HG03575 (cell line): ENCODE results near the gene DNMT3A.
A peak's percentile ranks its signal among the peaks of the same experiment; 100 is the strongest.

ENCODE experiments used
- ATAC-seq: cut with Tn5 transposase; IDR thresholded peaks from one replicate; pipeline ENCODE4 v1.9.1; 2021; ENCODE audit not compliant: unreplicated experiment, insufficient number of reproducible peaks, low FRiP score; ENCODE audit errors: extremely low read depth

DNMT3A gene

DNA sequence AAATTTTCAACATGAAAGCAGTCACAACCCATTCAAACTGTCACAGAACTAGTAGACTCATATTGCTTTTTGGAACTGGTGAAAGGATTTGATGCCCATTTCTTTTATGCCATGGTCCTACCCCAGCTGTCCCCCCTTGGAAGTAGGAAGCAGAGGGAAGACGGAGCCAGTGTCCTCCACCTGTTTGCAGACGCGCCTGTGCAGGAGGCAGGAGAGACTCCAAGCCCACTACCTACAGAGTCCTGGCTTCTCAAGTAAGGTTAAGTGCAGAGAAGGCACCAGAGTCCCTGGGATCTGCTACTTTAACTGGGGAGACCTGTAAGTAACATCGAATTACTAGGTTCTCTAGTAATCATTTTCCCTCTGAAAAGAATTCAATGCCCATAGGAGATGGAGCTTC is 32.7 kb upstream of the DNMT3A start:
- ATAC-seq: no peak

DNA sequence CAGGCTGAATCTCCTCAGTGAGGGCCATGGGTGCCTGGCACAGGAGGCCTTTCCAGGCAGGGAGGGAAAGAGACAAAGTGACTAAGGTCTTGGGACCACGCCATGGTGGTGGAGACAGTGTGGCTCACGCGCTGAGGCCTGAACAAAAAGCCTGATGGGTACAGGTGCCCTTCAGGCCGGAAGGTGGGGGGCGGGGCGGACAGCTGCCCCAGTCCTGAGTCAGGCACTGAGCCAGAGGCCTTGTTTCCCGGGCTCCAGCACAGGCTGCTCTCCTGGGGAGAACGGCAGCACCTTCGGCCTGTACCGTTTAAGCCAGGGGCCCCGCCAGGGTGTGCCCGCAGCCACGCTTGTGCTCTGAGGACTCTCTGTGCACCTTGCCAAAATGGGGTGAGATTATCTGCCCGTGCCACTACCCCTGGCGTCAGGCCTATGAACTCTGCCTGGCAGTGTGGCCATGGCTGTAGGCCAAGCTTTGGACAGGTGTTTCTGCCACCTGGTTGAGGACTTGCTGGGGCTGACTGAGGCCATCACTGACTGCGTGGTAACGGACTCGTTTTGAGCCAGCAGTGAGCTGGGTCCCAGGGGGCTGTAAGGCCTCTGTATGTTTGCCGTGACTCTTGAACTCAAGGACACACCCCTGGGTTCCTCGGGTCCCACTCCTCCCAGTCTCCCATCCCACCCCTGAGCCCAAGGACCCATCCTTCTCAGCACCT is 31.7 kb upstream of the DNMT3A start:
- ATAC-seq: no peak

GRCh38 chr2:25372405-25373268 is 30.9 kb upstream of the DNMT3A start:
- no peak for ATAC-seq

GRCh38 chr2:25371253-25372241 is 29.8 kb upstream of the DNMT3A start:
- no peak for ATAC-seq

GRCh38 chr2:25369876-25370275 is 28.2 kb upstream of the DNMT3A start:
- ATAC-seq: no peak

DNA sequence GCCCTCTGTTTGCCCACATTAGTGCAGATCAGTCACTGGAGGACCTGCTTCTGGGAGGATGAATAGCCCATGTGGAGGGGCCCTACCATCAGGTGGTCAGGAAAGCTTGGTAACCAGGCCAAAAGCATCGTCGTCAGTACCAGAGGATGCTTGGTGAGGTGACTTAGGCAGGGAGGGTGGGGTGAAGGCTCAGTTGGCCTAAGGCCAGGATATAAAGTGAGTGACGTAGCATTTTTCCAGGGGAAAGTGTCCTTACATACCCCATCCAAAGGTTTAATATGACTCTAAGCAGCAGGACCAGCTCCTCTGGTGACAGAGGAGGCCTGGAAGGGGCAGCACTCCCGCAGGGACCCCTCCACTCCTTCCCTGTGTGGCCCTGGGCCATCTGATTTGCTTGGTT is 27.7 kb upstream of the DNMT3A start:
- ATAC-seq: no peak

DNA sequence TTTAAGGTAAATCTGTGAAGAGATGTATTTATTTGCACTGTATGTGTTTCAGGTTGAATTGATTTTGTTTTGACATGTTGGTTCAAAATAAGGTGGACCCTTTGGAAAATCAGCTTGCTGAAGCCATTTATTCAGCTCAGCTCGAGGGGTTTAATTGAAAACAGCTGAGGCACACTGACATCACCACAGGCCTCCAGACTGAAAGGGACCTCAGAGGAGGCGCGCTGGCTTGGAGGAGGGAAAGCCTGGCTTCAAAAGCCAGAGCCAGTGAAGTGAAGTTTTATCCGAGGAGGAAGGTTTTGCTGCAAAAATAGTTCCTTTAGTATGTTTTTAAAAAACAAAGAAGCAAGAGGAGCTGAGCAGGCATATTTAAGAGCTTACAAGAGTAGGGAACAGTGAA is 26.9 kb upstream of the DNMT3A start:
- ATAC-seq: no peak

- ATAC-seq: no peak
These were observed 25.6 kb upstream of the DNMT3A start for GRCh38 chr2:25367296-25367695.

- no peak for ATAC-seq
These were observed 24.9 kb upstream of the DNMT3A start for GRCh38 chr2:25366629-25367028.

DNA sequence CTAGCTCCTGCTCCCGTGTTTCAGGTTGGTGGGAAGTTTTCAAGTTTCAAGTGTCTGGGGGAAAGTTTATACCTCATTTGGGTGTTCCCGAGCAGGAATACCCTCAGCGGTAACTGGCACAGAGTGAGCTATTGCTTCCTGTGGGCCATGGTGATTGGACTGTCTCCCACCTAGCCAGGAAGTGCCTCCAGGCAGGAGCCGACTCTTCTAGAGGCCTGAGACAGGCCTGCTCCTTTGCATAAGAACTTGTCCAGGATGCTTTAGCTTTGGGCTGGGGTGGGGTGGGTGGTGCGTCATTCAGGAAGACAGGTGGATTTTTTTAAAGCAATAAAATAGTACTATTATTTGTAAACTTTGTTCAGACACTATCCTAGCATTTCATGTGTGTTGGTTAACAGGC is 23.5 kb upstream of the DNMT3A start:
- ATAC-seq: no peak

DNA sequence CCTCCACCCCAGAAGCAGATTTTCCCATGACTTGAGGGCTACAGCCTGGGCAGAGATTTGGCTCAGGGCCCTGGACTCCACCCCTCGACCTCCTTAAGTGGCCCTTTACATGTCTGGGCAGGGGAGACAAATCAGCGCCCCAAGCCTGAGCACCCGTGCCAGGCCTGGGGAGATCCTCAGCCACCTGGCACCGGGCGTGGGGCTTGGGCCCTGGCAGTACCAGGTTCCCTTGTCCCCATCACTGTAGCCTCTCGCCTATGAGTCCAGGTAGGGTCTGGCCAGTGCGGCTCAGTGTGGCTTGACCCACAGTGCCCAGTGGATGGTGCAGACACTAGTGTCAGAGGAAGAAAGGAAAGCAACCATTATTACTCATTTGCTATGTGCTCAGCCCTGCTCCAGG is 22.0 kb upstream of the DNMT3A start:
- ATAC-seq: no peak

GRCh38 chr2:25362434-25363145 is 20.9 kb upstream of the DNMT3A start:
- peak; percentile 55 for ATAC-seq

GRCh38 chr2:25362049-25362433 is 20.3 kb upstream of the DNMT3A start:
- ATAC-seq: no peak

DNA sequence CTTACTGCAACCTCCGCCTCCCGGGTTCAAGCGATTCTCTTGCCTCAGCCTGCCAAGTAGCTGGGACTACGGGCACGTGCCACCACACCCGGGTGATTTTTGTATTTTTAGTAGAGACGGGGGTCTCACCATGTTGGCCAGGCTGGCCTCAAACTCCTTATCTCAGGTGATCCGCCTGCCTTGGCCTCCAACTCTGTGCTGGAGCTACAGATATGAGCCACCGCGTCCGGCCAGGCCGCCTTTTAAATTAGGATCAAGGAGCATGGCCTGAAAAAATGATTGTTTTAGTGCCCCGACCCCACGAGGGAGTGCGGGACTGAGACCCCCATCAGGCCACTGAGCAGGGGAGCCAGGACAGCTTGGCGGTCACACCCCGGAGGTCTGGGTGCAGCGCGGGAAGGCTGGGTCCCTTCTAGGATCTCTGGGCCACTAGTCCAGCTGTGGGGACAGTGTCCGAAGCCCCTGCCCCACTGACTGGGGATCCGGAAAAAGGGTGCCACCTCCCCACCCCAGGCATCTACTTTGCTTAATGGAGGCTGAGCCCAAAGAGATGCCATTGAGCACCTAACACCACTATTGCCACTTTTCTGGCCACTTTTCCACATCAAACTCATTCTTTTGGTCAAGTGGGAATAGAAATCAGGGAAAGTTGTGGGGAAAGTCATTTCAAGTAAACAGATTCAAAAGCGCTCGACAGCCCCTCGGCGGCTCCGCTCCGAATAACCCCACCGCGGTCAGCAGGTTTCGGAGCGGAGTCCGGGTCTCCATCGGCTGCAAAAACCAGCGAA is 19.7 kb upstream of the DNMT3A start:
- ATAC-seq: no peak

DNA sequence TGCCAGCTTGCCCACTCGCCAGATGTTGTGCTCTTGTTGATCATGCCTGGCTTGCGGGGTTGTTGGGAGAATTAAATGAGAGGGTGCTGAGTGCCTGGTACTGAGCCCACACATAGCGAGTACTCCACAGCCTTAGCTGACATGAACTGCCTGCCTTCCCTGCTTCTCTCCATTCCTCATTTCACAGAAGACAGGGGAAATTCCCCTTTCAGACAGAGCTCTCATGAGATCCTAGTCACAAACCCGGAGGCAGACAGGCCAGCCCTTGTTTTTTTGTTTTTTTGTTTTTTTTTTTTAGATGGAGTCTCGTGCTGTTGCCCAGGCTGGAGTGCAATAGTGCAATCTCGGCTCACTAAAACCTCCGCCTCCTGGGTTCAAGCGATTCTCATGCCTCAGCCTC is 17.1 kb upstream of the DNMT3A start:
- ATAC-seq: no peak

DNA sequence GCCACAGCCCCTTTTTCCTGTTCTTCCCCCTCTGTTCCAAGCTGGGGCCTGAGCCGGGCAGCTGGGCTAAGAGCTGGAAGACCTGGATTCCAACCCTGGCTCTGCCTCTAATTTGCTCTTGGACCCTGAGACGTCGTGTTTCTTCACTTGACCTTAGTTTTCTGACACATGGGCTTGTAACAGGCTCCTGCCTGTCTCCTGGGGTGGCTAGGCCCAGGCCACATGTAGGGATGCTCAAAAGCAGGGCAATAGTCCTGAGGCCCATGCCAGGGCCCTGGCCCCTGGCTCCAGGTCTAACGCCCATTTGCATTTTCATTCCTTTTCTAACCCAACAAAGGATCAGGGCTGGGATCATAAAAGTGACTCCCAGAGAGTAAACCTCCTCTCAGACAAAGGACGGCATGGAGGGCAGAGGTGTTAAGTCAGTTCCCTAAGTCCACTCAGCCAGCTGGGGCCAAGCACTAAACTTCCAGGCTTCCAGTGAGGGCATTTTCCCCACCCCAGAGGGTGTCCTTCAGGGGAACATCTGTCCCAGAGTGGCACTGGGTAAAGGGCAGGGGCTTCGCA is 16.6 kb upstream of the DNMT3A start:
- no peak for ATAC-seq

DNA sequence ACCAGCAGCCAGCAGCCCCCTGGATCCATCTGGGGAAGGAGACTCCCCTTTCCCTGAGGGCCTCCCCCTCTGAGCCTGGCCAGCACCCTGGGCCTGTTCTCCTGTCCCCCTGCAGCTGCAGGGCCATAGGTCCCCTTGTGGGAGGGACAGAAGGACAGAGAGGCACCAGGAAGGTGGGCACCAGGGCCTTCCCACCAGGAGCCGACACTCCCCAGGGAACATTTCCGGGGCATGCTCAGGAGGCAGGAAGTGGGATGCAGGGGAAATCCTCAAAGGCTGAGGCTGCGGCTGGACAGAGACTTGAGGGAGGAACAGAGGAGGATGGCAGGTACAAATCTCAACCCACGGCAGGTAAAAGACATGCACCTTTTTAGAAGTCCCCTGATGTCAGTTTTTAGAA is 14.4 kb upstream of the DNMT3A start:
- no peak for ATAC-seq

DNA sequence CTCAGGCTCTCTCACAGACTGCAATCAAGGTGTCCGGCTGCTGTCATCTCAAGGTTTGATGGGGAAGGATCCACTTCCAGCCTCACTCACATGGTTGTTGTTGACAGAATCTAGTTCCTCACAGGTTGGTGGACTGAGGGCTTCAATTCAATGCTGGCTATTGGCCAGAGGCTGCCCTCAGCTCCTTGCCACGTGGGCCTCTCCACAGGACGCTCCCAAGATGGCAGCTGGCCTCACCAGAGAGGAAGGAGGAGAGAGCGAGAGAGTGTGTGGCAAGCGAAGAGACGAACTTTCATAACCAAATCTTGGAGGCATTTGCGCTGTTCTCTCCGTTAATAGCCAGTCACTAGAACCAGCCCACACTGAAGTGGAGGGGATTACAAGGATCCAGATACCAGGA is 13.5 kb upstream of the DNMT3A start:
- no peak for ATAC-seq
